Forelimb muscle (tissue), 1 donor: ENCODE measurements around the gene TNFRSF18. TPM values are rescaled to one million over a fixed set of nuclear protein-coding genes. Genes with fewer than 3 reads are reported as not detected.

Source experiments
- DNase-seq: peaks from one replicate; pipeline ENCODE4 v3.0.0-alpha.2; 2013; ENCODE audit warnings: low read depth
- polyA plus RNA-seq: library from polyadenylated mRNA; unstranded; fragments of 120-200 nt; gene quantifications from one replicate; pipeline ENCODE4 v1.2.1, GENCODE V29; 2013; ENCODE audit not compliant: insufficient read length

Gene TNFRSF18
- polyA plus RNA-seq, 1 donor = 6.1 TPM

DNA sequence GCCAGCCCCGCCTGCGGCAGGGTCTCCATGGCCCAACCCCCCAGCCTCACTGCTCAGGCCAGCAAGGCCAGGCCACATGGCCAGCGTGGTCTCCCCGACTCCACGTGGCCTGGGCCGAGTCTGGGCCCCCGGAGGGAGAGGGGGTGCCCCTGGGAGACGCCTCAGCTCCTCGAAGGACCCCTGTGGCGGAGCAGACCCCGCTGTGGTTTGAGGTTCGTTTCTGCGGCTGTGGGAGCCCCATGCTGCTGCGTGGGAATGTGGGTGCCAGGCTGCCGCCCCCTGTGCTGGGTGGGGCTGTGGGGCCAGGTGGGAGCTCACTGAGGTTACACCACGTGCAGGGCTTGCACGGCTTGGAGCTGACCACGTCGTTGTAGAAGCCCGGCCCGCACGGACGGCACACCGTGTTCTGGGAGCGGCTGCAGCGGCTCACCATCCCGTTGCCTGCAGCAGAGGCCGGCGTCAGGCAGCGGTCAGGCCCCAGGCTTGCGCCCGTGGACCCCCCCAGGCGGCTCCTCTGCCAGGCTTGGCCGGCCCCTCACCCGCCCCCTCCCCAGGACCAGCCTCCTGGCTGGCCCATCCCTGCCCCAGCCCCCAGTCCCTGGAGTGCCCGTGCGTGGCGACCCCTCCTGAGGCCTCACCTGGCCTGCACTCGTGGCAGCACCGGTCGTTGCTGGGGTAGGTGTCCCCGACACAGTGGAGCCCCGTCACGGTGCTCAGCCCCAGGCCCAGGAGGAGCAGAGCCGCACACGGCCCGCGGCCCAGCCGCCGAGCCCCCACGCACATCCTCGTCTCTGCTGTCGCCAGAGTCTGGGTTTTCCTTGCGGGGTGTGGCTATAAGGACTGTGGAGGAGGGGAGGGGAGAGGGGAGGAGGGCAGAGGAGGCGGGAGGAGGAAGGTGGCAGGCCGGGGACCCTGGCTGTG is 7.2 kb upstream of the TNFRSF18 start, which contains the start of gene TNFRSF4:
Gene TNFRSF4 (minus strand): TSS at position 809 of the 921 bp plus-strand sequence. CDS start 26 bp downstream, at position 783.
- DNase-seq = no peak

DNA sequence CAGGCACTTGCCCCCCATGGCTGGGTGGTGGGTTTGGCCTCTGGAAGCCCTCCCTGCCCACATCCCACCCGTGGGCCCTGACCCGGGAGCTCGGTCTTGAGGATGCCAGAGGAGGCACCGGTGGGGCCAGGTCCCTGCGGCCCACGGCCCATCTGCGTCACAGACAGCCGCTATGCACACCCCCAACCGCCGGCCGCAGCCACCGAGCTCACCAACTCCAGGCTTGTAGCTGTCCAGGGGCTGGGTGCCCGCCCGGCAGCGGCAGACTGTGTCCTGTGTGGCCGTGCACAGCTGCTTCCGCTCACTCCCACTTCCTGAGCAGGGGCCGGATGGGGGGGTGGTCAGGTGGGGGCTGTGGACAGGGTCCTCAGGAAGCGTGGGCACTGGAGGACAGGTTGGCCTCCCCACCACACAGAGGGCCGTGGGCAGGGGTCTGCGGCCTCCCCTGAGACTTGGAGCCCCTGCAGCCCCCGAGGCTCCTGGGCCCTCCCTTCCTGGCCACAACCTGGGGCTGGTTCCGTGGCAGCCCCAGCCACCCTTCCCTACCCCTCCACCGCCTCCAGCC is 6.5 kb upstream of the TNFRSF18 start:
- DNase-seq = no peak

DNA sequence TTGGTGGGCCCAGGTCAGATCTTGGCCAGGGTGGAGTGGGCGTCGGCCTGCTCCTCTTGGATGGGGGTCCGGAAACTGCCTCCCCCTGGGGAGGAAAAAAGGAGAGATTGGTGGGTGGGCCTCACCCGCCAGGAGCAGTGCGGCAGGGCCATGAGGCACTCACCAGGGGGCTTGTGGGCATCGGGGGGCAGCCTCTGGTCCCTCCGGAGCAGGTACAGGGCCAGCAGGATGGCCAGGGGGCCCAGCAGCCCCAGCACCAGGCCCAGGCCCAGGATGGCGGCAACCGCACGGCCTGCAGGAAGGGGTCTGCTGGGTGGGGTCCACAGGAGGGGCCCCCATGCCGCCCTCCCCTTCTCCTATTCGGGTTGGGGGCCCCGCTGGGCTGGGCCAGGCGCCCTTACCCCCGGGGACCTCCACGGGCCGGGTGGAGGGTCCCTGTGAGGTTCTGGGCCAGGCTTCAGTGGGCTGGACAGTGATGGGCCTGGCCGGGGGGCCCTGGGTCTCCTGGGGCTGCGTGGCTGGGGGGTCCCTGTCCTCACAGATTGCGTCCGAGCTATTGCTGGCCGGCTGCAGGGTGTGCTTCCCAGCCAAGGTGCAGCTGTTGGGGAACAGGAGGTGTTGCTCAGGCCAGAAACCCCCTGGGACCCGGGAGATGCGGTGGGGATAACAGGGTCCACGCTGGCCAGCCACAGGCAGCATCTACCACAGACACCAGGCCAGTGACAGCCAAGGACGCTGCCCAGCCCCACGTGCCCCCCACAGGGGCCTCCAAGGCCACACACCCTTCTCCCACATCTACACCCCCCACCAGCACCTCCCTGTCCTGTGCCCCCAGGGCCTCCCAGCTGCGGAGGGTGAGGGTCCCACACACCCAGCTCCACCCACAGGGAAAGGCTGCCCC is 5.4 kb upstream of the TNFRSF18 start:
- no peak for DNase-seq

DNA sequence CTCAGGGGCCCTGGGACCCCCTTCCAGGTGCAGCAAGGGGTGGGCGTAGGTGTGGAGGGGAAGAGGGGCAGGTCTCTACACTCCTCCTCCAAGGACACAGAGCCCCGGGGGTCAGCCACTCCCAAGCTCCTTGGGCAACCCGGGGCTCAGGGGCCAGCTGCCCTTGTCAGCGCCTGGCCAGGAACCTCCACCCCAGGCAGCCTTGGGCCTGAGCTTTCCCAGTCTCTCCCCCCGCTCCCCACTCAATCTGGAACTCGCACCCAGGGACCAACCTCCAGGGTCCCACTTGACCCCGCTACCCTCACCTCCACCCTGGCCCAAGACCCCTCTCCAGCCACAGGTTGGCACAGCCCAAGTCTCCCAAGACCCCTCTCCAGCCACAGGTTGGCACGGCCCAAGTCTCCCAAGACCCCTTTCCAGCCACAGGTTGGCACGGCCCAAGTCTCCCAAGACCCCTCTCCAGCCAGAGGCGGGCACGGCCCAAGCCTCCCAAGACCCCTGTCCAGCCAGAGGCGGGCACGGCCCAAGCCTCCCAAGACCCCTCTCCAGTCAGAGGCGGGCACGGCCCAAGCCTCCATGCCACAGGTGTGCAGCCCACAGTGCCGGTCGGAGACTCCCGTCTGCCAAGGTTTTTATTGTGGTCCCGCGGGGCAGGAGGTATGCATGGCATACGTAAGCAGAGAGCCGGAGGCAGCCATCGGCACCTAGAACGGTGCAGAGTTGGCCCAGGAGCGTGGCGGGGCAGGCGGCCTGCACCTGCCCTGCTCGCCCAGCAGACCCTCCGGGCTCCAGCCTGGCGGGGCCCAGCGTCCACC is 4.5 kb upstream of the TNFRSF18 start:
- no peak for DNase-seq

DNA sequence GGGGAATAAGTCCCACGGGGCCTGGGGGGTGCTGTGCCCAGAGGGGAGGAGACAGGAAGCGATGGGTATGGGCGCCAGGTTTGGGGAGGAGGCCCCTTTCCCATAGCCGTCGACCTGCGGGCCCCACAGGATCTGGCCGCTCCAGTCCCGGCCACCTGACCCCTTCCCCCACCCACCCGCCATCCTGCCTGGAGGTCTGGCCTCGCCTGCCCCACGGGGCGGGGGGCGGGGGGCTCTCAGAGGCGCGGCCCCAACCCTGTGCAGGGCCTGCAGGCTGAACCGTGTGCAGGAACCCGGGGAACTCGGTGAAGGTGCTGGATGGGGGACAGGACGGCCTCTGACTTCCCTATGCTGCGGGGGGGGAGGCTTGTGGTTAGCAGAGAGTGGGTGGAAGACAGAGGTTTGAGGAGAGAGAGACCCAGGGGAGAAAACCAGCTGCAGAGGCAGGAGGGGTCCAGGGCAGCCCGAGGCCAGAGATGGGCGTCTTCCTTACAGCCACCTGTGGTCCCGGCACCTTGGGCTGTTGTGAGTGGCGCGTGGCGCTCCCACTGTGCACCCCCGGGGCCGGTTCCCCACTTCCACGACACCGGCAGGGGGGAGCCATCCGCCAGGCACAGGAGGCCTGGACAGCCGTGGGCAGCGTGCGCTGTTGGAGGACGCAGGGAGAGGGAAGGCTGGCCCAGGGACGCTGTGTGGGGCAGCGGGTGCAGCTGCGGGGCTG is 2.5 kb upstream of the TNFRSF18 start:
- DNase-seq = no peak

DNA sequence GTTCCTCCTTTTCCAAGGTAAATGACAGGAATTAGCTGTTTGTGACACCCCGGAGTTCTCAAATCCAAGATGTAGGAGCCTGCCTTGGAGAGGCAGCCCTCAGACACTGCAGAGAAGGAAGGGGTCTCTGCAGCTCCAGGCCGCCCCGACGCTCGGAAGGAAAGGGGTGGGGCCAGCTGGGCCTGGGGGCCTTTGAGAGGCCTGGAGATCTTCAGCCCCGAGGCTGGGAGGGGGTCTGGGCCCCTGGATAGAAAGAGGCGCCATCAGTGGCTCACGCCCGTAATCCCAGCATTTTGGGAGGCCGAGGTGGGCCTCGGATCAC is 1.1 kb upstream of the TNFRSF18 start:
- no peak for DNase-seq

DNA sequence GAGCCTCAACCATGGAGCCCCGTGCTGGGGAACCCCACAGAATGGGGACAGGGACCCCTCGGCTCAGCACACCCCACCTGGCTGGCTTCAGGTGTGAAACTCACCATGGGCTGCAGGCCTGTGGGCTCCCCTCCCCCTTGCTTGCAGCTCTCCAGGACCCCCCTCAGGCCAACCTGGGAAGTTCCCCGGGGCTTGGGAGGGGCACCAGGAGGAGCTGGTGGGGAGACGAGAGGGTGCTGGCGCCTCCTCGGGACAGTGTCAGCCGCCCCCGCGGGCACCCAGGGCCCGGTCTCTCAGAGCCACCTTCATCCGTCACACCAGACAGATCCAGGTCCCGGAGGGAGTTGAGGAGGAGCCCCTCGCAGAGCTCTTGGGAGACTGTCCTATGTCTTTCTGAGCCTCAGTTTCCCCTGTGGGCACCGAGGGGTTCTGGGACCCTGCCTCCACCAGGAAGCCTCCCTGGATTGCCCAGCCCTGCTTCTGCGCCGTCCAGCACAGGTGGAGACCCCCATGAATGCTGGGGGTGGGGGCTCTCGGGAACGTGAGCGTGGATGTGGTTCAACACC is 657 bp upstream of the TNFRSF18 start:
- DNase-seq = no peak

DNA sequence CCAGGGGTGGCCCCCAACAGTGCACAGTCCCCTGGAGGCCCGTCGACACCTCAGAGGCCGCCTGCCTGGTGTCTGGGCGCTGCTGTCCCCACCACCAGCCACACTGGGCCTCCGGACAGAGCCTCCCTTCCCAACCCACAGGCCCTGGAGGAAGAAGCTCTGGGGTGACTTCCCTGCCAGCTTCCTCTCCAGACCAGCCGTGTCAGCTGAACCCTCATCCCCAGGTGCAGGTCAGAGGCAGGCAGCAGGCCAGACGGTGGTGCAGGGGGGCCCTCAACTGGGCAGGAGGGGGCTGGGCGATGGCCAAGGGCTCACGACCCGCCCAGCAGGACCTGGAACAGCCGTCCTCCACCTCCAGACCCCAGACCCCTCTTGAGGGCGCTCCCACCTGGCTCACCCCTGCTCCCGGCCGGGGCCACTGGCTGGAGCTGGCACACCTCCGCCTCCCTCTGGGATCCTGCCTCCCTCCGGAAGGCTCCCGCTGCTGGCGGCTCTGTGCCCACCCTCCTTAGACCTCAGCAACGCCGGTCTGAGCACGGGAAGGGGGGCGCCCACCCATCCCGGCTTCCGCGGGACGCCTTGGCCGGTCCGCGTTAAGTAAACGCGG is 520 bp downstream of the TNFRSF18 start:
- no peak for DNase-seq

DNA sequence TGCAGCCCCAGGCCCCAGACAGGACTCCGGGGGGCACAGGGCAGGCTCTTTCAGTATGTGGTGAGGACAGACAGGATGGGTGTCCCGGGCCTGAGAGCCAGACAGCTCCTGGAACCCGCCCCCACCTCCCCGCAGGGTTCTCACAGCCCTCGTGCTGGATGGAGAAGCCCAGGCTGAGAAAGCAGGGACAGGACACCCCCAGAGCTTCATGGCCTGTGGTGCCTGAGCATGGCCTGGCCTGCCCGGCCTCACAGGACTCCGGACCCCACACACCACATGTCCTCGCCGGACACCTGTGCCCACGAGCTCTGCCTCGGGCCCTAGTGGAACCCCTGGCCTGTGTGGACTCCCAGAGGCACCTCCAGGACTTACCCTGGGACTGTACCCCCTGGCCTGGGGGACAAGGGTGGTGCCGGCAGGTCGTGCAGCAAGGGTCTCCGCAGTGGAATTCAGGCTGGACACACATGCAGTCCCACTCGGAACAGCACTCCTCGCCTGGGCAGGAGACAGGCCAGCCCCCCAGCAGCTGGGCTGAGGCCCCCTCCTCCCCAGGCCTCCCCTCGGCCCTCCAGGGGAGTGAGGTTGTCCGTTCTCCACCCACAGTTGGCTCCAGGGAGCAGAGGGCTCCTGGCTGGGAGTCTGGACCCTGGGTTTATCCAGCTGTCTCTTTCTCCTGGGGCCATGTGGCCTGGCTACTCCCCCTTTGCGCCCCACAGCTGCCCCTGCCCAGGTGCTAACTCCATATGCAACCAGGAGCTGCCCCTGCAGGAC is 1.2 kb downstream of the TNFRSF18 start:
- DNase-seq = no peak

DNA sequence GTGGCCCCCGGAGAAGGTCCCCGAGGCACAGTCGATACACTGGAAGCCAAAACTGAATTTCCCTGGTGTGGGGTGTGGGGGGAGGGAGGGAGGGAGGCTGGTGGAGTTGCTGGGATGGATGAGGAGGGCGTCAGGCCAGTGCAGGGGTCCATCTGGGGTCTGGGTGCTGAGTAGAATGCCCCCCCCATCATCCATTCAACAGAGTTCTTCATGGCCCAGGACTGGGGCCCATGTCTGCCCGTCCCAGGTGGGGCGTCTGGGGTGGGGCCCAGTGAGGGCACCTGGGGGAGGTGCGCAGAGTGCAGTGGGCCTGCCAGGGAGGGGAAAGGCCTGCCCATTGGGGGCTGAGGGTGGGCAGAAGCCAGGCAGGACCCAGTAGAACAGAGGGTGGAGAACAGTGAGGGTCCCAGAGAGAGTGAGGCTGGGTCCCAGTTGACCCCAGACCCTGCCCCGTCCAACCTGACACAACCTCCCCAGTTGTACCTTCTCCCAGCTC is 1.9 kb downstream of the TNFRSF18 start:
- DNase-seq = no peak

DNA sequence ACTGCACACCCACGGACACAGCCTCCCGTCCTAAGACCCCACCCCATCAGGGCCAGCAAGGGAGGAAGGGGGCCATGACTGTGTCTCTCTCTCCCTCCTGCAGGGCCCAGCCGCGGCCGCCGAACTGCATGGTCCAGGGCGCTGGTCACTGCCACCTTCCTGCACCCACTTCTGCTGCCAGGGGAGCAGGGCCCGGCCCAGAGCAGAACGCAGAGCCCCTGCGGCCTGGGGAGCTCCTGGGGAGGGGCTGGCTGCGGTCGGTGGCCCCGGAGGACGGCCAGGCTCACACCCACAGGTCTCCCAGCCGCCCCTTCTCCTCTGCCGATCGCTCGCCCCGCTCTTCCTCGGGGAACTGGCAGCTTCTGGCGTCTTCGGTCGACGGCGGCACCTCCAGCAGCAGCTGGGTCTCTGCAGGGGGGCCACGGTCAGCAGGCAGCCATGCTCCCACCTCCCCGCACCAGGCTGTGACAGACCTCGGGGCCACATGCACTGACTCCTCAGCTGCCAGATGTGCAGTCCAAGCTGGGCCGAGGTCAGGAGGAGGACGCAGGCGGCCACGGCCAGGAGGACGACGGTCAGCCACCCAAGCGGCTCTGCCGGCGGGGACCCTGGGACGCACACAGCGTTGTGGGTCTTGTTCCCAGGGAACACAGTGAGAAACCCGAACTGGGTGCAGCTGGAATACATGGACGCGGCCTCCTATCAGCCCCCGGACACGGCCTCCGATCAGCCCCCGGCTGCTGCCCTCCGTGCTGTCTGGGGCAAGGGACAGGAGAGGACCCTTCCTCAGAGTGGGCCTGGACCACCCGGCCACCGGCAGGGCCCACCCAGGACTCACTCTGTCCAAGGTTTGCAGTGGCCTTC is 2.6 kb downstream of the TNFRSF18 start:
- no peak for DNase-seq

DNA sequence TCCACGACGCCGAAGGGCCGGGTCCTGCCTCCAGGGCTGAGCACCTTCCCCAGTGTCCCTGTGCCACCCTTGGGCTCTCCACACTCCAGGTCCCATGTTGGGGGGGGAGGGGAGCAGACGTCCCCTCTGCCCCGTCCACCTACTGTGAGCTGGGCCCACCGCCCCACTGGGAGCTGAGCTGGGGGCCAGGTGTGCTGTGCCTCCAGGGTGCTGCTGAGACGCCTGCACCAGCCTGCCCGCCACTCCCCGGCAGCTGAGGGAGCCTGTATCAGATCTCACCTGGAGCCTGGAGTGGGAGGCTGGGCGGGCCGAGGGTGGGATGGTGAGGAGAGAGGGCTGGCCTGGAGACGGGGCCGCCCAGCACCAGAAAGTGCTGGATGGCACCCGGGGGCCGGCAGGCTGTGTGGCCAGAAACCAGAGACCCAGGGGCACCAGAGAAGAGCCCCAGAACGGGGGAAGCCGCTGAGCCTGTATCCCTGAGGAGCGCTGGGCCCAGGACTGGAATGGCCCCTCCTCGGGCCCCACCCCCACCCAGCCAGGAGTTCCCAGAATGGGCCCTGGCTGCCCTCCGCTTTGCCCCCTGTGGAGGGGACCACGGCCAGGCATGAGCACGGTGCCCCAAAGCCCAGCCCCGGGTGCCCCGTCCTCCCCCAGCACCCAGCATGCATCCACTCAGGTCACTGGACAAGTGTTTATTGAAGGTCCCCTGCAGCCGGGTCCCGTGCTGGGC is 3.4 kb downstream of the TNFRSF18 start:
- DNase-seq = no peak

DNA sequence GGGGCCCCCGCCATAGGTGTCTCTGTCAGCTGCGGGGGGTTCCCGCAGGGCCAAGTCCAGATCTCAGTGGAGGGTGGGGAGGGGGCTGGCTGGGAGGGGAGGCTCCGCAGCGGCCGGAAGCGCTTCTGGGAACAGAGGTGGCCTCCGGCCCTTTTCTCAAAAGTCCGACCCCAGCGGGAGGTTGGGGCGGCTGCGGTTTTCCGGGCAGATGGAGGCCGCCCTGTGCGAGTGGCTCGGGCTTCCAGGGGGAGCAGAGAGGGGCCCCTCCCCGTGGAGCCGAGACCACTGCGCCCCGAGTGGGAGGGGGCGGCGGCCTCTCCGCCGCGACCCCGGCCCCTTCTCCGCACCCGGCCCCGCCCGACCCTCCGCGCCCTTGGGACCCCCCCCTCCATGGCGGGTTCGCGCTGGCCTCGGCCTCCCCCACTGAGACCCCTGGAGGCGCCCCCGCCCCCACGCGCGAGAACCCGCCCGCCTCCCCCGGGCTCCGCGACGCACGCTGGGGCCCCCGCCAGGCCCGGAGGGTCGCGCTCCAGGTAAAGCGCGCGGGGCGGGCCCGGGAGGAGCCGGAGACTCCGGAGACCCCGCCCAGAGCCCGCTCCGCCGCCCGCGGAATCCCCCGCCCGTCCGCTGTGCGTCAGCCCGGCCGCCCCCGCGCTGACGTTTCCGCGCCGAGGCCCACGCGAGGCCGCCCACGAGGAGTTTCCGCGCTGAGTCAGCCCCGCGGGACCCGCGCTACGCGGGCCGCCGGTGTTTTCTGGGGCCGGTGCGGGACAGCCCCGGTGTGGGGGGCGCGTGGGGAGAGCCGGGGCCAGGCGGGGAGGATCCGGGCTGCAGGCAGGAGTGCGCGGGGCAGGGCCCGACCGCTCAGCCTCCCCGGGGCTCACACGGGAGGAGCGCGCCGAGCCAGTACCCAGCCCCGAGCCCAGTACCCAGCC is 5.2 kb downstream of the TNFRSF18 start:
- DNase-seq = no peak

DNA sequence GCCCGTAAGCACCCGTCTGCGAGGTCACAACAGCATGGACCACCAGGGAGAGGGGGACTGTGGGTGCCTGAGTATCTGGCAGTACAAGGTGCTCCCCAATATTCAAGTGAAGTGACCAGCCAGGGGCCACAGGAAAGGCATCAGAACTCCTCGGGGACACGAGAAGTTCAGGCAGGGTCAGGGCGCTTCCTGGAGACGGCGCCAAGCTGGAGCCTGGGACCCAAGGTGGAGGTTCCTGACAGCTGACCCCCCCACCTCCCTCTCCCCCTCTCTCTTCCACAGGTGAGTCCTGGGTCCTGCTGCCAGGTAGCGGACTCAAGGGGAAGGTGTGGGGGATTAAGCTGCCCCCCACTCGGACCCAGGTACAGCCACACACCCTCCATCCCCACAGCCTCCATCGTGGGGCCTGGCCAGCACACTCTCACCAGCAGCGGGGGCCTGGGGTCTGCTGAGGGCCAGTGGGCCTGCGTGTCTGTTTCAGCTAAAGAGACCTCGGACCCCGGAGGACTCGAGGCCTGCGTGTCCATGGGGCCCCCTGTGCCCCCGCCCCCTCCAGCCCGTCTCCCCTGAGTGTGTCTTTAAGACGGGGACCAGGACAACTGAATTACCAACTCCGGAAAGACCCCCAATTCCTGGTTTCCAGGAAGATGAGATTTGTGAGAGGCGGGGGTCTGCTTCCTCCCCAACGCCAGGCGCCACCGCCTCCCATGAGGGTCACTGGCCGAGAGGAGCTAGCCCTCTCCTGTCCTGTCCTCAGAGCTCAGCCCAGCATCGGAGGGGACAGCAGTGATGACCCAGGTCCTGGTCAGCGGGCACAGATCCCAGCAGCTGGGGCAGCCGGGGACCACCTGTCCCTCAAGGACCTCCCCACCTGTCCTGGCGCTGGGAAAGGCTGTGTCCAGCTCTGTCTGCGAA is 6.2 kb downstream of the TNFRSF18 start:
- no peak for DNase-seq
